HL-60 (cell line): Measurements from ENCODE around the gene COL28A1.

Experiments used
- GABPA ChIP-seq: IDR thresholded peaks from 2 replicates; pipeline ENCODE4 v1.6.1; 2012; ENCODE audit warnings: low read depth
- SPI1 ChIP-seq: IDR thresholded peaks from 2 replicates; pipeline ENCODE4 v1.6.1; 2012; ENCODE audit warnings: low read depth, mild to moderate bottlenecking, borderline replicate concordance
- TF ChIP-seq, protein P1 (sequence below): IDR thresholded peaks from one replicate; pipeline ENCODE4 v1.5.1; 2011; ENCODE audit warnings: low read length, control low read depth, inconsistent platforms; ENCODE audit not compliant: insufficient read depth
- TF ChIP-seq, protein P2 (sequence below): IDR thresholded peaks from 2 replicates; pipeline ENCODE4 v1.6.1; 2012; ENCODE audit warnings: low read depth; ENCODE audit not compliant: insufficient replicate concordance

DNA sequence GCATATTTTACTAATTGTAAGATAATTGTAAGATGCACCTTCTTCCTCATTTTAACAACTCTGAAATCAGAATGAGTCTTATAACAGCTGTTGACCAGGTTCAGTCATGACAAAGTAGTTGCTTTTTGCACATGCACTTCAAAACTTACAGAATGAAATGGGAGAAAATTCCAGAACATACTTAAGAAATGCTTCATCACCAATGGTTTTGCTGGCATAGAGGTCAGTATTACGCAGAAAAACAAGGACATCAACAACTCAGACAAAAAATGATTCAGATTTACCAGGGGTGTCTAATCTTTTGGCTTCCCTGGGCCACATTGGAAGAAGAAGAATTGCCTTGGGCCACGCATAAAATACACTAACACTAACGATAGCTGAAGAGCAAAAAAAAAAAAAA is 13.3 kb downstream of the COL28A1 start:
- no peak for TF ChIP-seq SPI1
- TF ChIP-seq, protein P1, sequence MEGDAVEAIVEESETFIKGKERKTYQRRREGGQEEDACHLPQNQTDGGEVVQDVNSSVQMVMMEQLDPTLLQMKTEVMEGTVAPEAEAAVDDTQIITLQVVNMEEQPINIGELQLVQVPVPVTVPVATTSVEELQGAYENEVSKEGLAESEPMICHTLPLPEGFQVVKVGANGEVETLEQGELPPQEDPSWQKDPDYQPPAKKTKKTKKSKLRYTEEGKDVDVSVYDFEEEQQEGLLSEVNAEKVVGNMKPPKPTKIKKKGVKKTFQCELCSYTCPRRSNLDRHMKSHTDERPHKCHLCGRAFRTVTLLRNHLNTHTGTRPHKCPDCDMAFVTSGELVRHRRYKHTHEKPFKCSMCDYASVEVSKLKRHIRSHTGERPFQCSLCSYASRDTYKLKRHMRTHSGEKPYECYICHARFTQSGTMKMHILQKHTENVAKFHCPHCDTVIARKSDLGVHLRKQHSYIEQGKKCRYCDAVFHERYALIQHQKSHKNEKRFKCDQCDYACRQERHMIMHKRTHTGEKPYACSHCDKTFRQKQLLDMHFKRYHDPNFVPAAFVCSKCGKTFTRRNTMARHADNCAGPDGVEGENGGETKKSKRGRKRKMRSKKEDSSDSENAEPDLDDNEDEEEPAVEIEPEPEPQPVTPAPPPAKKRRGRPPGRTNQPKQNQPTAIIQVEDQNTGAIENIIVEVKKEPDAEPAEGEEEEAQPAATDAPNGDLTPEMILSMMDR = no peak
- TF ChIP-seq GABPA = no peak
- TF ChIP-seq, protein P2, sequence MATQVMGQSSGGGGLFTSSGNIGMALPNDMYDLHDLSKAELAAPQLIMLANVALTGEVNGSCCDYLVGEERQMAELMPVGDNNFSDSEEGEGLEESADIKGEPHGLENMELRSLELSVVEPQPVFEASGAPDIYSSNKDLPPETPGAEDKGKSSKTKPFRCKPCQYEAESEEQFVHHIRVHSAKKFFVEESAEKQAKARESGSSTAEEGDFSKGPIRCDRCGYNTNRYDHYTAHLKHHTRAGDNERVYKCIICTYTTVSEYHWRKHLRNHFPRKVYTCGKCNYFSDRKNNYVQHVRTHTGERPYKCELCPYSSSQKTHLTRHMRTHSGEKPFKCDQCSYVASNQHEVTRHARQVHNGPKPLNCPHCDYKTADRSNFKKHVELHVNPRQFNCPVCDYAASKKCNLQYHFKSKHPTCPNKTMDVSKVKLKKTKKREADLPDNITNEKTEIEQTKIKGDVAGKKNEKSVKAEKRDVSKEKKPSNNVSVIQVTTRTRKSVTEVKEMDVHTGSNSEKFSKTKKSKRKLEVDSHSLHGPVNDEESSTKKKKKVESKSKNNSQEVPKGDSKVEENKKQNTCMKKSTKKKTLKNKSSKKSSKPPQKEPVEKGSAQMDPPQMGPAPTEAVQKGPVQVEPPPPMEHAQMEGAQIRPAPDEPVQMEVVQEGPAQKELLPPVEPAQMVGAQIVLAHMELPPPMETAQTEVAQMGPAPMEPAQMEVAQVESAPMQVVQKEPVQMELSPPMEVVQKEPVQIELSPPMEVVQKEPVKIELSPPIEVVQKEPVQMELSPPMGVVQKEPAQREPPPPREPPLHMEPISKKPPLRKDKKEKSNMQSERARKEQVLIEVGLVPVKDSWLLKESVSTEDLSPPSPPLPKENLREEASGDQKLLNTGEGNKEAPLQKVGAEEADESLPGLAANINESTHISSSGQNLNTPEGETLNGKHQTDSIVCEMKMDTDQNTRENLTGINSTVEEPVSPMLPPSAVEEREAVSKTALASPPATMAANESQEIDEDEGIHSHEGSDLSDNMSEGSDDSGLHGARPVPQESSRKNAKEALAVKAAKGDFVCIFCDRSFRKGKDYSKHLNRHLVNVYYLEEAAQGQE = no peak
